SK-N-SH treated with all-trans-retinoic acid at 6 μM for 48 hours (cell line): ENCODE data around the gene STT3A.

Source experiments
- ATAC-seq: fragments of 200-7000 bp; cut with Tn5 transposase; 3 replicates; pipeline ENCODE4 v1.9.1; 2020; ENCODE audit warnings: mild to moderate bottlenecking, moderate library complexity
- BACH2 ChIP-seq: fragments of 250-450 bp; sonication (Bioruptor Pico); IDR thresholded peaks from 2 replicates; pipeline ENCODE4 v1.9.0; 2021; ENCODE audit warnings: mild to moderate bottlenecking, borderline replicate concordance
- CREB5 ChIP-seq: fragments of 250-450 bp; sonication (Bioruptor Pico); IDR thresholded peaks from 2 replicates; pipeline ENCODE4 v1.5.1; 2020; ENCODE audit warnings: low read depth, mild to moderate bottlenecking, moderate library complexity
- CSDC2 ChIP-seq: fragments of 250-450 bp; sonication (Bioruptor Pico); IDR thresholded peaks from 2 replicates; pipeline ENCODE4 v1.5.0; 2020; ENCODE audit warnings: mild to moderate bottlenecking, moderate library complexity
- CSRNP3 ChIP-seq: fragments of 250-450 bp; sonication (Bioruptor Pico); IDR thresholded peaks from 2 replicates; pipeline ENCODE4 v1.5.1; 2021; ENCODE audit warnings: mild to moderate bottlenecking, moderate library complexity
- ESRRG ChIP-seq: fragments of 250-450 bp; sonication (Bioruptor Pico); IDR thresholded peaks from 2 replicates; pipeline ENCODE4 v1.6.1; 2021; ENCODE audit warnings: mild to moderate bottlenecking
- GLIS3 ChIP-seq: fragments of 250-450 bp; sonication (Bioruptor Pico); IDR thresholded peaks from 2 replicates; pipeline ENCODE4 v1.5.0; 2020; ENCODE audit warnings: mild to moderate bottlenecking, moderate library complexity
- ISL1 ChIP-seq: fragments of 250-450 bp; sonication (Bioruptor Pico); IDR thresholded peaks from 2 replicates; pipeline ENCODE4 v2.1.2; 2022; ENCODE audit warnings: mild to moderate bottlenecking, moderate library complexity
- OSR1 ChIP-seq: fragments of 250-450 bp; sonication (Bioruptor Pico); IDR thresholded peaks from 2 replicates; pipeline ENCODE4 v1.8.0; 2022; ENCODE audit warnings: moderate library complexity, mild to moderate bottlenecking, inconsistent platforms
- POU6F1 ChIP-seq: fragments of 250-450 bp; sonication (Bioruptor Pico); IDR thresholded peaks from 2 replicates; pipeline ENCODE4 v1.8.0; 2021; ENCODE audit warnings: low read depth, mild to moderate bottlenecking, moderate library complexity, borderline replicate concordance
- PPARA ChIP-seq: fragments of 250-450 bp; sonication (Bioruptor Pico); IDR thresholded peaks from 2 replicates; pipeline ENCODE4 v1.5.0; 2020; ENCODE audit warnings: mild to moderate bottlenecking, borderline replicate concordance
- RARB ChIP-seq: fragments of 250-450 bp; sonication (Bioruptor Pico); IDR thresholded peaks from 2 replicates; pipeline ENCODE4 v1.8.0; 2021; ENCODE audit warnings: mild to moderate bottlenecking, moderate library complexity
- SNAI2 ChIP-seq: fragments of 250-450 bp; sonication (Bioruptor Pico); IDR thresholded peaks from 2 replicates; pipeline ENCODE4 v1.5.0; 2020; ENCODE audit warnings: mild to moderate bottlenecking, moderate library complexity
- TCF4 ChIP-seq: fragments of 250-450 bp; sonication (Bioruptor Pico); IDR thresholded peaks from 2 replicates; pipeline ENCODE4 v1.8.0; 2021; ENCODE audit warnings: mild to moderate bottlenecking, moderate library complexity, borderline replicate concordance
- TOX ChIP-seq: fragments of 250-450 bp; sonication (Bioruptor Pico); IDR thresholded peaks from 2 replicates; pipeline ENCODE4 v1.8.0; 2021; ENCODE audit warnings: mild to moderate bottlenecking, moderate library complexity, borderline replicate concordance
- ZC3H10 ChIP-seq: fragments of 250-450 bp; sonication (Bioruptor Pico); IDR thresholded peaks from 2 replicates; pipeline ENCODE4 v1.5.1; 2021; ENCODE audit warnings: mild to moderate bottlenecking, moderate library complexity
- ZFP3 ChIP-seq: fragments of 250-450 bp; sonication (Bioruptor Pico); IDR thresholded peaks from 2 replicates; pipeline ENCODE4 v1.5.0; 2020; ENCODE audit warnings: mild to moderate bottlenecking, moderate library complexity
- ZFP30 ChIP-seq: fragments of 450-650 bp; formaldehyde crosslinking; IDR thresholded peaks from 2 replicates; pipeline ENCODE4 v1.5.0; 2022; ENCODE audit warnings: mild to moderate bottlenecking, moderate library complexity
- ZNF565 ChIP-seq: fragments of 450-650 bp; formaldehyde crosslinking; conservative IDR thresholded peaks from 2 replicates; pipeline ENCODE4 v1.5.0; 2020; ENCODE audit warnings: low read depth, mild to moderate bottlenecking, moderate library complexity
- ZNF70 ChIP-seq: fragments of 450-650 bp; formaldehyde crosslinking; IDR thresholded peaks from 2 replicates; pipeline ENCODE4 v1.5.0; 2020; ENCODE audit warnings: mild to moderate bottlenecking, moderate library complexity
- ZNF8 ChIP-seq: fragments of 450-650 bp; formaldehyde crosslinking; IDR thresholded peaks from 2 replicates; pipeline ENCODE4 v1.5.0; 2020; ENCODE audit warnings: mild to moderate bottlenecking, moderate library complexity

Gene STT3A

GRCh38 chr11:125609545-125609944 is 16.9 kb downstream of the STT3A start:
- TF ChIP-seq TCF4 (CRISPR knock-in tag), result no peak

GRCh38 chr11:125618383-125618782 is 25.7 kb downstream of the STT3A start:
- ATAC-seq, result no peak
- no peak for TF ChIP-seq ZNF70
- no peak for TF ChIP-seq TOX (CRISPR knock-in tag)
- TF ChIP-seq TCF4 (CRISPR knock-in tag), result no peak
- no peak for TF ChIP-seq ESRRG (CRISPR knock-in tag)
- TF ChIP-seq ZC3H10 (CRISPR knock-in tag), result no peak
- TF ChIP-seq ZFP3, result no peak
- TF ChIP-seq BACH2 (CRISPR knock-in tag), result no peak

More at GRCh38 chr11:125609545-125609944, 16.9 kb downstream of the STT3A start:
- ATAC-seq, result no peak

- ATAC-seq, result no peak
Measured at GRCh38 chr11:125621995-125622394, 29.3 kb downstream of the STT3A start.

GRCh38 chr11:125623064-125623463 is 30.4 kb downstream of the STT3A start:
- no peak for ATAC-seq
- no peak for TF ChIP-seq OSR1
- TF ChIP-seq PPARA (CRISPR knock-in tag), result no peak
- no peak for TF ChIP-seq ISL1 (CRISPR knock-in tag)
- no peak for TF ChIP-seq CREB5
- no peak for TF ChIP-seq SNAI2
- no peak for TF ChIP-seq ESRRG (CRISPR knock-in tag)
- no peak for TF ChIP-seq TCF4 (CRISPR knock-in tag)
- no peak for TF ChIP-seq POU6F1 (CRISPR knock-in tag)
- TF ChIP-seq ZNF8 (CRISPR knock-in tag), result no peak

More at GRCh38 chr11:125621995-125622394, 29.3 kb downstream of the STT3A start:
- no peak for TF ChIP-seq GLIS3 (CRISPR knock-in tag)
- TF ChIP-seq ZNF565 (CRISPR knock-in tag), result no peak
- no peak for TF ChIP-seq ISL1 (CRISPR knock-in tag)
- no peak for TF ChIP-seq TOX (CRISPR knock-in tag)
- no peak for TF ChIP-seq ESRRG (CRISPR knock-in tag)
- no peak for TF ChIP-seq OSR1
- no peak for TF ChIP-seq RARB (CRISPR knock-in tag)
- no peak for TF ChIP-seq CSRNP3 (CRISPR knock-in tag)
- no peak for TF ChIP-seq ZC3H10 (CRISPR knock-in tag)
- TF ChIP-seq, all 23 proteins: peak for 0

- TF ChIP-seq CSDC2, result no peak
- no peak for TF ChIP-seq ISL1 (CRISPR knock-in tag)
- no peak for TF ChIP-seq ZFP30 (CRISPR knock-in tag)
- no peak for TF ChIP-seq PPARA (CRISPR knock-in tag)
- no peak for TF ChIP-seq TCF4 (CRISPR knock-in tag)
- no peak for TF ChIP-seq CSRNP3 (CRISPR knock-in tag)
Measured at GRCh38 chr11:125624756-125625213, 32.1 kb downstream of the STT3A start, which contains the start of gene CHEK1. CHEK1 (plus strand) TSS chr11:125625163; CDS start chr11:125626769, 1,606 bp downstream.

GRCh38 chr11:125625225-125625629 is 32.6 kb downstream of the STT3A start:
- ATAC-seq, result no peak
- TF ChIP-seq TCF4 (CRISPR knock-in tag) (no peak), POU6F1 (CRISPR knock-in tag) (no peak), ZNF8 (CRISPR knock-in tag) (no peak), ISL1 (CRISPR knock-in tag) (no peak), ZFP30 (CRISPR knock-in tag) (no peak), ZNF70 (no peak), ZNF565 (CRISPR knock-in tag) (no peak), PPARA (CRISPR knock-in tag) (no peak), CSRNP3 (CRISPR knock-in tag) (no peak), BACH2 (CRISPR knock-in tag) (no peak), SNAI2 (no peak), GLIS3 (CRISPR knock-in tag) (no peak), CREB5 (no peak)

More at GRCh38 chr11:125624756-125625213, 32.1 kb downstream of the STT3A start, which contains the start of gene CHEK1:
- ATAC-seq, result no peak
